ENCODE results near the gene TRPM7. TPM values are rescaled to one million over a fixed set of nuclear protein-coding genes. Genes with fewer than 3 reads are reported as not detected.

The TRPM7 gene
- total RNA-seq, 1 experiment from 2014 or later, result 35.1 TPM

DNA sequence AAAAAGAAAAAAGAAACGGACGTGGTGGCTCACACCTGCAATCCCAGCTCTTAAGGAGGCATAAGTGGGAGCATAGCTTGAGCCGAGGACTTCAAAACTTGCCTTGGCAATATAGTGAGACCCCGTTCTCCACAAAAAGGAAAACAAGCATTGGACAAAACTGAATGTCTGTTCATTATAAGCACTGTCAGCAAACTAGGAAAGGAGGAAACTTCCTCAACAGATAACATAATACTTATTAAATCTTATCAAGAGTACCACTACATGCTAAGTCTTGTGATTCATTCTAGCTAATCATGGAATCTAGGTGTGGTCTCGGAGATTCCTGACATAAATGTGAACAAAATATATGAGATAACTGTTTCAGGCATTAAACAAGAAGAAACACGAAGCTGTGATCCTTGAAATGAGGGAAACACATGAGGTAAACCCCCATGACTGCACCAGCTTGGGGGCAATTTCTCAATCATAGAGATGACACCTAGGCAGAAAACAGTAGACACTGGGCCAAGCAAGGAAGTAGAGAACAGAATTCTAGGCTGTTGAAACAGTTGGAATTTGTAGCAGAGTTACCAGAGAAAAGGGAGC lies 33.3 kb downstream of the TRPM7 start:
- Histone ChIP-seq H2BK120ac (ENCODE audit: low read depth, low read length, poor library complexity, severe bottlenecking) (no peak overlapping the region), H3K14ac (ENCODE audit: insufficient read depth, low read length) (no peak overlapping the region), H4K5ac (ENCODE audit: insufficient read length, low read depth, low read length) (no peak overlapping the region), H4K8ac (replicated peaks; ENCODE audit: insufficient read length, low read depth, low read length) (no peak overlapping the region), H3T11ph (ENCODE audit: low read length) (no peak overlapping the region), H2BK5ac (ENCODE audit: insufficient read length, low read length) (no peak overlapping the region), H3K79me1 (ENCODE audit: insufficient read depth, low read depth, low read length, poor library complexity, severe bottlenecking) (no peaks in the 10 kb centered on the region), H3K79me2 (ENCODE audit: insufficient read depth, low read length) (no peaks in the 10 kb centered on the region), H2AFZ (ENCODE audit: low read length) (no peak overlapping the region), H3K9me3 (ENCODE audit: control insufficient read depth, low read depth, low read length) (no peaks in the 10 kb centered on the region), H3K56ac (ENCODE audit: insufficient read length, low read depth, low read length) (no peak overlapping the region), H2BK15ac (ENCODE audit: low read depth, low read length) (no peak overlapping the region), H3K4ac (ENCODE audit: low read depth, low read length) (no peak overlapping the region), H4K91ac (ENCODE audit: insufficient read length, low read depth, low read length) (no peak overlapping the region), H3K23ac (ENCODE audit: insufficient read length, low read depth, low read length) (no peak overlapping the region), H2AK5ac (ENCODE audit: insufficient read length, low read length) (no peak overlapping the region), H3K4me1 (ENCODE audit: insufficient read depth, low read length) (no peaks in the 10 kb centered on the region; the same call in 1 of the 2 replicates), H3K9ac (ENCODE audit: extremely low read depth, insufficient read length, low read length) (no peak overlapping the region), H4K20me1 (ENCODE audit: control insufficient read depth, insufficient read depth, insufficient read length) (no peaks in the 10 kb centered on the region), H3K23me2 (ENCODE audit: insufficient read length, low read depth, low read length, poor library complexity, severe bottlenecking) (no peaks in the 10 kb centered on the region), H3K18ac (ENCODE audit: insufficient read length, low read depth, low read length) (no peak overlapping the region), H3K27me3 (ENCODE audit: insufficient read depth, low read length) (no peaks in the 10 kb centered on the region), H2BK20ac (ENCODE audit: low read depth, low read length, poor library complexity, severe bottlenecking) (no peak overlapping the region), H2BK12ac (ENCODE audit: insufficient read length, low read depth, low read length) (no peak overlapping the region), H3K4me2 (ENCODE audit: insufficient read depth, insufficient read length, low read length) (no peak overlapping the region), H3K27ac (ENCODE audit: insufficient read length, low read depth, low read length) (no peak overlapping the region)
- Mint-ChIP-seq H3K36me3 (ENCODE audit: insufficient read depth in 1 of 3, low read depth in 3 of 3) (peaks cover 35 to 83% (median 68%) of the 10 kb centered on the region in 3 experiments; a peak in 6 of 7 replicates), H3K27me3 (ENCODE audit: low read depth) (no peaks in the 10 kb centered on the region), H3K27ac (peak overlapping the region; percentile 20 to 90 (median 49); a peak in 5 of 7 replicates), H3K4me3 (no peak overlapping the region), H3K4me1 (peaks cover 8 to 15% of the 10 kb centered on the region in 2 experiments), H3K9me3 (no peaks in the 10 kb centered on the region)
- TF ChIP-seq, protein P1, sequence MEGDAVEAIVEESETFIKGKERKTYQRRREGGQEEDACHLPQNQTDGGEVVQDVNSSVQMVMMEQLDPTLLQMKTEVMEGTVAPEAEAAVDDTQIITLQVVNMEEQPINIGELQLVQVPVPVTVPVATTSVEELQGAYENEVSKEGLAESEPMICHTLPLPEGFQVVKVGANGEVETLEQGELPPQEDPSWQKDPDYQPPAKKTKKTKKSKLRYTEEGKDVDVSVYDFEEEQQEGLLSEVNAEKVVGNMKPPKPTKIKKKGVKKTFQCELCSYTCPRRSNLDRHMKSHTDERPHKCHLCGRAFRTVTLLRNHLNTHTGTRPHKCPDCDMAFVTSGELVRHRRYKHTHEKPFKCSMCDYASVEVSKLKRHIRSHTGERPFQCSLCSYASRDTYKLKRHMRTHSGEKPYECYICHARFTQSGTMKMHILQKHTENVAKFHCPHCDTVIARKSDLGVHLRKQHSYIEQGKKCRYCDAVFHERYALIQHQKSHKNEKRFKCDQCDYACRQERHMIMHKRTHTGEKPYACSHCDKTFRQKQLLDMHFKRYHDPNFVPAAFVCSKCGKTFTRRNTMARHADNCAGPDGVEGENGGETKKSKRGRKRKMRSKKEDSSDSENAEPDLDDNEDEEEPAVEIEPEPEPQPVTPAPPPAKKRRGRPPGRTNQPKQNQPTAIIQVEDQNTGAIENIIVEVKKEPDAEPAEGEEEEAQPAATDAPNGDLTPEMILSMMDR (conservative IDR thresholded peaks at IDR 0.05), result no peak
- WGBS (ENCODE audit: extremely low coverage, insufficient read length, low lambda C conversion rate), result no CpG with 5 or more reads among the region's 6 CpGs
- no peak for DNase-seq
